ENCODE measurements around the gene PARM1.

- no peak for TF ChIP-seq PATZ1 (CRISPR knock-in tag; IDR thresholded peaks at IDR 0.05; ENCODE audit: borderline replicate concordance)
- TF ChIP-seq CHD1 (IDR thresholded peaks at IDR 0.05; ENCODE audit: low read length): no peak
- TF ChIP-seq CTCF (IDR thresholded peaks at IDR 0.05 in 2 of 3, conservative IDR thresholded peaks at IDR 0.05 in 1 of 3; ENCODE audit: insufficient read depth in 2 of 3, low read depth in 1 of 3, low read length in 3 of 3): no peak
- TF ChIP-seq CBX5 (IDR thresholded peaks at IDR 0.05; ENCODE audit: borderline replicate concordance, low read depth): no peak
- TF ChIP-seq ZFX (CRISPR knock-in tag; IDR thresholded peaks at IDR 0.05): no peak
- no peak for TF ChIP-seq CBX8 (IDR thresholded peaks at IDR 0.05; ENCODE audit: borderline replicate concordance, extremely low read depth, low read depth, low read length, poor library complexity, severe bottlenecking)
Measured at GRCh38 chr4:75035321-75035720, 102.4 kb downstream of the PARM1 start.
